Esophagus muscularis mucosa (tissue), 4 donors: ENCODE results near the gene TANGO2. TPM values are rescaled to one million over a fixed set of nuclear protein-coding genes. Genes with fewer than 3 reads are reported as not detected.

Source experiments
- DNase-seq: peaks from one replicate; pipeline ENCODE4 v3.0.0-alpha.2; 2017; ENCODE audit errors: extremely low spot score
- H3K27ac ChIP-seq, 4 donors: fragments of 200-600 bp; sonication (generic); replicated peaks in 1 of 4; 1 replicate in 3 of 4; 2 replicates in 1 of 4; pipeline ENCODE4 v1.5.1; 2016 to 2019; ENCODE audit warnings: mild to moderate bottlenecking in 1 of 4
- H3K27me3 ChIP-seq, 4 donors: fragments of 200-600 bp; sonication (generic); one replicate each; pipeline versions ENCODE4 v1.5.1 to v1.6.0; 2016 to 2019
- H3K36me3 ChIP-seq, 4 donors: fragments of 200-600 bp; sonication (generic); one replicate each; pipeline ENCODE4 v1.5.1; 2016 to 2019
- H3K4me1 ChIP-seq, 4 donors: fragments of 200-600 bp; sonication (generic); one replicate each; pipeline ENCODE4 v1.5.1; 2016 to 2019
- H3K4me3 ChIP-seq, 4 donors: fragments of 200-600 bp; sonication (generic); 1 replicate in 2 of 4; 2 replicates in 2 of 4; pipeline ENCODE4 v1.5.1; 2016 to 2019; ENCODE audit warnings: mild to moderate bottlenecking in 4 of 4, moderate library complexity in 1 of 4
- H3K9me3 ChIP-seq, 4 donors: fragments of 200-600 bp; sonication (generic); 1 replicate in 3 of 4; 2 replicates in 1 of 4; pipeline ENCODE4 v1.5.1; 2016 to 2019
- EP300 ChIP-seq: sonication (generic); formaldehyde crosslinking; IDR thresholded peaks from one replicate; pipeline ENCODE4 v1.6.1; 2017; ENCODE audit warnings: antibody characterized with exemption
- POLR2A ChIP-seq: fragments of 450-650 bp; IDR thresholded peaks from one replicate; pipeline ENCODE4 v1.6.1; 2017; ENCODE audit warnings: antibody characterized with exemption, moderate library complexity, mild to moderate bottlenecking, low read depth
- POLR2AphosphoS5 ChIP-seq, 2 donors: sonication (generic); formaldehyde crosslinking; IDR thresholded peaks; one replicate each; pipeline ENCODE4 v1.6.1; 2017; ENCODE audit warnings: antibody characterized with exemption in 2 of 2
- WGBS: methylation state at CpG from one replicate; pipeline ENCODE4 v1.1.5; 2018; 5-methylcytosine and 5-hydroxymethylcytosine counted together
- intact Hi-C: fragments of 100-400 bp; cut with DNase I; formaldehyde crosslinking; loops from one replicate; pipeline ENCODE4 v1.15.1; 2023
- total RNA-seq, 4 donors: library from RNA; depleted of rRNA; stranded (reverse); fragments of >200 nt; gene quantifications; one replicate each; pipeline versions ENCODE4 v1.1.0 to v1.2.1, GENCODE V29; 2016
- TF ChIP-seq, protein P1 (sequence below), 3 experiments: fragments of 200-600 bp in 2 of 3; fragments of 450-650 bp in 1 of 3; sonication (generic) in 2 of 3; IDR thresholded peaks; one replicate each; pipeline ENCODE4 v1.5.1; 2017 to 2019; ENCODE audit warnings: antibody characterized with exemption in 3 of 3, mild to moderate bottlenecking in 2 of 3, moderate library complexity in 1 of 3

TANGO2 gene
- total RNA-seq, 4 donors from 2014 or later = 37.1 to 44.4 (median 42.3) TPM

DNA sequence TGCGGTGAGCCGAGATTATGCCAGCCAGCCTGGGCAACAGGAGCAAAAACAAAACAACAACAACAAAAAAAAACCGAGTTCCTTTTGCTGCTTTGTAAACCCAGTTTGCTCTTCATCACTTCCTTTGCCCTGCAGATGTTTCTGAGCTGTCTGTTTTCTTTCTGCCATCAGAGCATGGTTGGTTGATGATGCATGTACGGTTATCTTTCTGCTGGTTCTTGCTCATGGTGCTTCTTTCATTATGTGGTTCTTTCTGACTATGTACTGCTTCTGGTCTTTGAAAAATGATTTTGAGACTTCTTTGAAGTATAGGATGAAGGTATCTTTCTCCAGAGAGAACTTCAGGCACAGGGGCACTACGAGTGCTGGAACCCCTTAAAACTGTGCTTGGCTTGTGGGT lies 13.2 kb downstream of the TANGO2 start:
- TF ChIP-seq EP300 = no peak
- no peak for TF ChIP-seq POLR2AphosphoS5 (IDR thresholded peaks at IDR 0.05)
- TF ChIP-seq POLR2A = no peak
- TF ChIP-seq, protein P1, sequence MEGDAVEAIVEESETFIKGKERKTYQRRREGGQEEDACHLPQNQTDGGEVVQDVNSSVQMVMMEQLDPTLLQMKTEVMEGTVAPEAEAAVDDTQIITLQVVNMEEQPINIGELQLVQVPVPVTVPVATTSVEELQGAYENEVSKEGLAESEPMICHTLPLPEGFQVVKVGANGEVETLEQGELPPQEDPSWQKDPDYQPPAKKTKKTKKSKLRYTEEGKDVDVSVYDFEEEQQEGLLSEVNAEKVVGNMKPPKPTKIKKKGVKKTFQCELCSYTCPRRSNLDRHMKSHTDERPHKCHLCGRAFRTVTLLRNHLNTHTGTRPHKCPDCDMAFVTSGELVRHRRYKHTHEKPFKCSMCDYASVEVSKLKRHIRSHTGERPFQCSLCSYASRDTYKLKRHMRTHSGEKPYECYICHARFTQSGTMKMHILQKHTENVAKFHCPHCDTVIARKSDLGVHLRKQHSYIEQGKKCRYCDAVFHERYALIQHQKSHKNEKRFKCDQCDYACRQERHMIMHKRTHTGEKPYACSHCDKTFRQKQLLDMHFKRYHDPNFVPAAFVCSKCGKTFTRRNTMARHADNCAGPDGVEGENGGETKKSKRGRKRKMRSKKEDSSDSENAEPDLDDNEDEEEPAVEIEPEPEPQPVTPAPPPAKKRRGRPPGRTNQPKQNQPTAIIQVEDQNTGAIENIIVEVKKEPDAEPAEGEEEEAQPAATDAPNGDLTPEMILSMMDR (IDR thresholded peaks at IDR 0.05) = no peak
- Histone ChIP-seq H3K27me3 (no peaks in the 10 kb centered on the region), H3K36me3 (peaks cover 17 to 46% (median 37%) of the 10 kb centered on the region in 4 donors), H3K9me3 (no peaks in the 10 kb centered on the region), H3K27ac (no peak overlapping the region), H3K4me1 (peaks cover 22 to 48% (median 35%) of the 10 kb centered on the region in 4 donors), H3K4me3 (no peak overlapping the region)
- 92% methylated on average over 5 of the region's 5 CpGs for WGBS
- intact Hi-C loops = no loop called here
- no peak for DNase-seq

- TF ChIP-seq POLR2A (no peak), POLR2AphosphoS5 (IDR thresholded peaks at IDR 0.05) (no peak), EP300 (no peak)
- TF ChIP-seq, protein P1 (IDR thresholded peaks at IDR 0.05) = no peak
- no peak for DNase-seq
- Histone ChIP-seq H3K27ac (no peak overlapping the region), H3K9me3 (no peaks in the 10 kb centered on the region), H3K36me3 (peaks cover 17 to 60% (median 49%) of the 10 kb centered on the region in 4 donors), H3K4me3 (no peak overlapping the region), H3K4me1 (peaks cover 22 to 40% (median 37%) of the 10 kb centered on the region in 4 donors), H3K27me3 (no peaks in the 10 kb centered on the region)
- 94% methylated on average over 15 of the region's 16 CpGs for WGBS
- intact Hi-C loops = no loop called here
Measured at GRCh38 chr22:20035375-20036083, 14.6 kb downstream of the TANGO2 start.

GRCh38 chr22:20036084-20036482 lies 15.2 kb downstream of the TANGO2 start:
- Histone ChIP-seq H3K4me1 (peaks cover 22 to 40% (median 37%) of the 10 kb centered on the region in 4 donors), H3K4me3 (no peak overlapping the region), H3K27me3 (no peaks in the 10 kb centered on the region), H3K36me3 (peaks cover 17 to 66% (median 55%) of the 10 kb centered on the region in 4 donors), H3K27ac (no peak overlapping the region), H3K9me3 (no peaks in the 10 kb centered on the region)
- TF ChIP-seq EP300 (no peak), POLR2AphosphoS5 (IDR thresholded peaks at IDR 0.05) (no peak)
- intact Hi-C loops = no loop called here
- DNase-seq = no peak
- 91% methylated on average over 7 of the region's 10 CpGs for WGBS

GRCh38 chr22:20036535-20037392 lies 15.9 kb downstream of the TANGO2 start:
- H3K36me3 ChIP-seq = peaks cover 17 to 65% (median 58%) of the 10 kb centered on the region in 4 donors
- no peaks in the 10 kb centered on the region for H3K9me3 ChIP-seq
- H3K27ac ChIP-seq = no peak overlapping the region
- intact Hi-C loops = no loop called here
- TF ChIP-seq, protein P1 (IDR thresholded peaks at IDR 0.05) = no peak
- TF ChIP-seq POLR2A (no peak), EP300 (no peak), POLR2AphosphoS5 (IDR thresholded peaks at IDR 0.05) (no peak)
- WGBS = 93% methylated on average over 23 of the region's 25 CpGs
- no peak overlapping the region for H3K4me3 ChIP-seq
- H3K4me1 ChIP-seq = peaks cover 21 to 36% (median 35%) of the 10 kb centered on the region in 4 donors
- H3K27me3 ChIP-seq = no peaks in the 10 kb centered on the region
- no peak for DNase-seq

DNA sequence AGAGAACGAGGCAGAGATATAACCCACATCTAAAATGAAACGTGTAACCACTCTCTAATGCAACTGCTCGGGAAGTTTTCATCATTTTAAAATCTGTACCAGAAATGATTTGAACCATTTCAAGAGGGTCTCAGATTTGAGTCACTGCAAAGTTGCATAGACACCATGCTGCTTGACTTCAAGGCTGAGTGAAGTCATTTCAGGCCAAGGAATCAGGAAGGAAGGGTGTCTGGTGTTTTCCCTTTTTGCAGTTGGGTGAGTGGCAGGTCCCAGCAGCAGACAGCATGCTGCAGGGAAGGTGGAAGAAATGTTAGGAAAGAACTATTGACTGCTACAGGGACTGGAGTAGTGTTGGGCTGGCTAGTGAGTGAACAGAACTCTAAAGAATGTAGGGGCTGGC lies 16.5 kb downstream of the TANGO2 start:
- WGBS = 81% methylated on average over 3 of the region's 3 CpGs
- Histone ChIP-seq H3K9me3 (no peaks in the 10 kb centered on the region), H3K4me1 (peaks cover 15 to 30% (median 28%) of the 10 kb centered on the region in 4 donors), H3K27ac (no peak overlapping the region), H3K36me3 (peaks cover 17 to 65% (median 57%) of the 10 kb centered on the region in 4 donors), H3K27me3 (no peaks in the 10 kb centered on the region), H3K4me3 (no peak overlapping the region)
- TF ChIP-seq EP300 = no peak
- no peak for TF ChIP-seq POLR2AphosphoS5 (IDR thresholded peaks at IDR 0.05)
- TF ChIP-seq POLR2A = no peak
- TF ChIP-seq, protein P1 (IDR thresholded peaks at IDR 0.05) = no peak
- no peak for DNase-seq
- intact Hi-C loops = no loop called here
